IgD-negative memory B cell (primary cell): Measurements from ENCODE around the gene PHPT1. TPM values are rescaled to one million over a fixed set of nuclear protein-coding genes. Genes with fewer than 3 reads are reported as not detected.
A peak's percentile ranks its signal among the peaks of the same experiment; 100 is the strongest.
"Not testable (repeated sequence)": the region's sequence is repeated elsewhere in the genome, so short reads cannot be mapped to it uniquely, and the experiment has no call there.

Experiments
- H3K27ac Mint-ChIP-seq, 3 donors: one replicate each; pipeline ENCODE4 v1.8.0; 2020 to 2022; ENCODE audit warnings: mild to moderate bottlenecking in 3 of 3, mixed read lengths in 3 of 3, moderate library complexity in 1 of 3
- H3K27me3 Mint-ChIP-seq: one replicate; pipeline ENCODE4 v1.8.0; 2021; ENCODE audit warnings: mixed read lengths
- H3K36me3 Mint-ChIP-seq: one replicate; pipeline ENCODE4 v1.8.0; 2020; ENCODE audit warnings: mild to moderate bottlenecking, mixed read lengths
- H3K4me1 Mint-ChIP-seq, 3 donors: one replicate each; pipeline ENCODE4 v1.8.0; 2020 to 2022; ENCODE audit warnings: mixed read lengths in 3 of 3, mild to moderate bottlenecking in 1 of 3
- H3K4me3 Mint-ChIP-seq, 4 donors: one replicate each; pipeline ENCODE4 v1.8.0; 2020 to 2022; ENCODE audit warnings: mild to moderate bottlenecking in 4 of 4, mixed read lengths in 4 of 4, moderate library complexity in 3 of 4
- H3K9me3 Mint-ChIP-seq, 3 donors: one replicate each; pipeline ENCODE4 v1.8.0; 2020 to 2021; ENCODE audit warnings: mixed read lengths in 3 of 3, mild to moderate bottlenecking in 1 of 3
- polyA plus RNA-seq: library from polyadenylated mRNA; unstranded; fragments of 300-500 nt; fragmentation: Illumina TruSeq; gene quantifications from one replicate; pipeline ENCODE4 v1.2.3, GENCODE V29; 2021

Gene PHPT1
- polyA plus RNA-seq, 1 donor from 2014 or later, result 91.6 TPM

DNA sequence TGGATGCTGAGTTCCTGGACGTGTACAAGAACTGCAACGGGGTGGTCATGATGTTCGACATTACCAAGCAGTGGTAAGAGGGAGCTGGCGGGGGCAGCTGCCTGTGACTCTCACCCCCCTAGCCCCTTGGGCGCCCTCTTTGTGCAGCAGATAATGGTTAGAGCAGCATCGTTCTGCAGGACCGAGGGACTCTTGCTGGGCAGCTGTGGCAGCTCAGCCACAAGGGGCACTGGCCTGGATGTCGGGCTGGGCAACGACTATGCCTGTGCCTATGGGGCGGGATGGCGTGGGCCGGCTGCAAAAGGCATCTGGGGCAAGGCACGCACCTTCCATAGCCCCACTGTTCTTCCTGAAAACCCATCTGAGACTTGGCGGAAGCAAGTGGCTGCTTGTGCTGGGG, 19.8 kb upstream of the PHPT1 start:
- H3K4me3 Mint-ChIP-seq, result no peak overlapping the region
- H3K36me3 Mint-ChIP-seq, result no peaks in the 10 kb centered on the region
- H3K27ac Mint-ChIP-seq, result no peak overlapping the region

GRCh38 chr9:136829981-136830885, 19.0 kb upstream of the PHPT1 start:
- Mint-ChIP-seq H3K4me1 (no peaks in the 10 kb centered on the region), H3K27ac (no peak overlapping the region), H3K4me3 (no peak overlapping the region), H3K36me3 (no peaks in the 10 kb centered on the region), H3K27me3 (no peaks in the 10 kb centered on the region), H3K9me3 (no peaks in the 10 kb centered on the region)

More for the DNA sequence above, 19.8 kb upstream of the PHPT1 start:
- Mint-ChIP-seq H3K27me3 (no peaks in the 10 kb centered on the region), H3K4me1 (no peaks in the 10 kb centered on the region), H3K9me3 (no peaks in the 10 kb centered on the region)

- no peaks in the 10 kb centered on the region for H3K9me3 Mint-ChIP-seq
- H3K27me3 Mint-ChIP-seq, result no peaks in the 10 kb centered on the region
- no peaks in the 10 kb centered on the region for H3K4me1 Mint-ChIP-seq
- no peak overlapping the region for H3K27ac Mint-ChIP-seq
- H3K4me3 Mint-ChIP-seq, result no peak overlapping the region
- H3K36me3 Mint-ChIP-seq, result no peaks in the 10 kb centered on the region
Observed at GRCh38 chr9:136831002-136831719, 18.0 kb upstream of the PHPT1 start.

GRCh38 chr9:136831720-136832104, 17.5 kb upstream of the PHPT1 start:
- no peaks in the 10 kb centered on the region for H3K4me1 Mint-ChIP-seq
- H3K4me3 Mint-ChIP-seq, result no peak overlapping the region
- H3K9me3 Mint-ChIP-seq, result no peaks in the 10 kb centered on the region
- no peak overlapping the region for H3K27ac Mint-ChIP-seq
- no peaks in the 10 kb centered on the region for H3K27me3 Mint-ChIP-seq
- H3K36me3 Mint-ChIP-seq, result no peaks in the 10 kb centered on the region

- no peak overlapping the region for H3K4me3 Mint-ChIP-seq
- no peaks in the 10 kb centered on the region for H3K9me3 Mint-ChIP-seq
- no peaks in the 10 kb centered on the region for H3K27me3 Mint-ChIP-seq
- no peaks in the 10 kb centered on the region for H3K36me3 Mint-ChIP-seq
- no peaks in the 10 kb centered on the region for H3K4me1 Mint-ChIP-seq
- no peak overlapping the region for H3K27ac Mint-ChIP-seq
Observed at GRCh38 chr9:136832581-136832980, 16.6 kb upstream of the PHPT1 start.

GRCh38 chr9:136833381-136834048, 15.7 kb upstream of the PHPT1 start:
- H3K27me3 Mint-ChIP-seq, H3K4me3 Mint-ChIP-seq, H3K36me3 Mint-ChIP-seq, H3K9me3 Mint-ChIP-seq, H3K4me1 Mint-ChIP-seq: not testable (repeated sequence)
- peak overlapping the region in 1 of 3 donors; percentile 39 for H3K27ac Mint-ChIP-seq

- Mint-ChIP-seq H3K27ac (no peak overlapping the region), H3K36me3 (no peaks in the 10 kb centered on the region), H3K4me1 (no peaks in the 10 kb centered on the region), H3K4me3 (no peak overlapping the region), H3K27me3 (no peaks in the 10 kb centered on the region), H3K9me3 (no peaks in the 10 kb centered on the region)
Observed at GRCh38 chr9:136835162-136835931, 13.9 kb upstream of the PHPT1 start.

- H3K36me3 Mint-ChIP-seq, result no peaks in the 10 kb centered on the region
- H3K27ac Mint-ChIP-seq, result no peak overlapping the region
- no peaks in the 10 kb centered on the region for H3K9me3 Mint-ChIP-seq
- H3K4me3 Mint-ChIP-seq, result no peak overlapping the region
- no peaks in the 10 kb centered on the region for H3K4me1 Mint-ChIP-seq
- H3K27me3 Mint-ChIP-seq, result no peaks in the 10 kb centered on the region
Observed at GRCh38 chr9:136835932-136836904, 13.0 kb upstream of the PHPT1 start.

GRCh38 chr9:136837146-136837855, 11.9 kb upstream of the PHPT1 start:
- Mint-ChIP-seq H3K4me1 (peaks cover 0 to 3% (median 2%) of the 10 kb centered on the region in 3 donors), H3K27me3 (no peaks in the 10 kb centered on the region), H3K9me3 (no peaks in the 10 kb centered on the region), H3K27ac (no peak overlapping the region), H3K4me3 (no peak overlapping the region), H3K36me3 (no peaks in the 10 kb centered on the region)

- H3K36me3 Mint-ChIP-seq, H3K4me1 Mint-ChIP-seq, H3K27ac Mint-ChIP-seq, H3K27me3 Mint-ChIP-seq, H3K4me3 Mint-ChIP-seq, H3K9me3 Mint-ChIP-seq: not testable (repeated sequence)
Observed at GRCh38 chr9:136837856-136838277, 11.3 kb upstream of the PHPT1 start.

- Mint-ChIP-seq H3K27me3 (peaks cover 2% of the 10 kb centered on the region), H3K36me3 (no peaks in the 10 kb centered on the region), H3K4me1 (peaks cover 2 to 4% (median 3%) of the 10 kb centered on the region in 3 donors), H3K4me3 (peak overlapping the region in 1 of 4 donors; percentile 75), H3K9me3 (no peaks in the 10 kb centered on the region), H3K27ac (no peak overlapping the region)
Observed at GRCh38 chr9:136838314-136839228, 10.6 kb upstream of the PHPT1 start.

GRCh38 chr9:136839229-136840139, 9.7 kb upstream of the PHPT1 start:
- H3K36me3 Mint-ChIP-seq, result no peaks in the 10 kb centered on the region
- H3K9me3 Mint-ChIP-seq, result no peaks in the 10 kb centered on the region
- H3K4me1 Mint-ChIP-seq, result peaks cover 3 to 5% (median 4%) of the 10 kb centered on the region in 3 donors
- H3K4me3 Mint-ChIP-seq, result peak overlapping the region in 1 of 4 donors; percentile 35
- H3K27ac Mint-ChIP-seq, result peak overlapping the region in 2 of 3 donors; percentile 25 to 68
- peaks cover 4% of the 10 kb centered on the region for H3K27me3 Mint-ChIP-seq
